Osteocyte (in vitro differentiated cells): Measurements from ENCODE around the gene PRMT1. TPM values are rescaled to one million over a fixed set of nuclear protein-coding genes. Genes with fewer than 3 reads are reported as not detected.

ENCODE experiments used
- DNase-seq: peaks from one replicate; pipeline ENCODE4 v3.0.0; 2021; ENCODE audit warnings: mixed read lengths; ENCODE audit not compliant: unreplicated experiment; ENCODE audit errors: extremely low spot score
- H3K27ac Mint-ChIP-seq: one replicate; pipeline ENCODE4 v1.8.0; 2021; ENCODE audit warnings: mild to moderate bottlenecking, mixed read lengths; ENCODE audit not compliant: unreplicated experiment
- H3K27me3 Mint-ChIP-seq: one replicate; pipeline ENCODE4 v1.8.0; 2021; ENCODE audit warnings: mixed read lengths; ENCODE audit not compliant: unreplicated experiment
- H3K36me3 Mint-ChIP-seq: one replicate; pipeline ENCODE4 v1.8.0; 2021; ENCODE audit warnings: mixed read lengths; ENCODE audit not compliant: unreplicated experiment
- H3K4me1 Mint-ChIP-seq: one replicate; pipeline ENCODE4 v1.8.0; 2021; ENCODE audit warnings: mixed read lengths; ENCODE audit not compliant: unreplicated experiment
- H3K4me3 Mint-ChIP-seq: one replicate; pipeline ENCODE4 v1.8.0; 2021; ENCODE audit warnings: mild to moderate bottlenecking, moderate library complexity, mixed read lengths; ENCODE audit not compliant: unreplicated experiment
- H3K9me3 Mint-ChIP-seq: one replicate; pipeline ENCODE4 v1.8.0; 2021; ENCODE audit warnings: mixed read lengths; ENCODE audit not compliant: unreplicated experiment
- total RNA-seq: library from RNA; stranded (reverse); gene quantifications from 2 replicates; pipeline ENCODE4 v1.2.1, GENCODE V29; 2021
- TF ChIP-seq, protein P1 (sequence below): fragments of 200-600 bp; sonication (generic); IDR thresholded peaks from 2 replicates; pipeline ENCODE4 v1.5.0; 2021; ENCODE audit warnings: antibody characterized with exemption, mild to moderate bottlenecking, moderate library complexity

Gene PRMT1
- total RNA-seq, 1 donor from 2014 or later = 126 TPM

GRCh38 chr19:49665351-49666119 is 11.5 kb upstream of the PRMT1 start, which contains the start of the genes BCL2L12 and IRF3:
BCL2L12 (plus strand) TSS chr19:49665933; CDS start chr19:49666693, 760 bp downstream.
IRF3 (minus strand) TSS chr19:49665857; CDS start chr19:49664838, 1,019 bp downstream.
- Mint-ChIP-seq H3K36me3 (no peaks in the 10 kb centered on the region), H3K27ac (peak within 1 kb of the TSS; percentile 94), H3K27me3 (no peaks in the 10 kb centered on the region), H3K9me3 (no peaks in the 10 kb centered on the region), H3K4me3 (peak within 1 kb of the TSS; percentile 92), H3K4me1 (peaks cover 27% of the 10 kb centered on the region)
- peak; percentile 99 for DNase-seq
- TF ChIP-seq, protein P1, sequence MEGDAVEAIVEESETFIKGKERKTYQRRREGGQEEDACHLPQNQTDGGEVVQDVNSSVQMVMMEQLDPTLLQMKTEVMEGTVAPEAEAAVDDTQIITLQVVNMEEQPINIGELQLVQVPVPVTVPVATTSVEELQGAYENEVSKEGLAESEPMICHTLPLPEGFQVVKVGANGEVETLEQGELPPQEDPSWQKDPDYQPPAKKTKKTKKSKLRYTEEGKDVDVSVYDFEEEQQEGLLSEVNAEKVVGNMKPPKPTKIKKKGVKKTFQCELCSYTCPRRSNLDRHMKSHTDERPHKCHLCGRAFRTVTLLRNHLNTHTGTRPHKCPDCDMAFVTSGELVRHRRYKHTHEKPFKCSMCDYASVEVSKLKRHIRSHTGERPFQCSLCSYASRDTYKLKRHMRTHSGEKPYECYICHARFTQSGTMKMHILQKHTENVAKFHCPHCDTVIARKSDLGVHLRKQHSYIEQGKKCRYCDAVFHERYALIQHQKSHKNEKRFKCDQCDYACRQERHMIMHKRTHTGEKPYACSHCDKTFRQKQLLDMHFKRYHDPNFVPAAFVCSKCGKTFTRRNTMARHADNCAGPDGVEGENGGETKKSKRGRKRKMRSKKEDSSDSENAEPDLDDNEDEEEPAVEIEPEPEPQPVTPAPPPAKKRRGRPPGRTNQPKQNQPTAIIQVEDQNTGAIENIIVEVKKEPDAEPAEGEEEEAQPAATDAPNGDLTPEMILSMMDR = no peak

- no peak for DNase-seq
- Mint-ChIP-seq H3K4me1 (peaks cover 27% of the 10 kb centered on the region), H3K36me3 (no peaks in the 10 kb centered on the region), H3K9me3 (no peaks in the 10 kb centered on the region), H3K27ac (peak overlapping the region; percentile 94), H3K4me3 (peak overlapping the region; percentile 92), H3K27me3 (no peaks in the 10 kb centered on the region)
- TF ChIP-seq, protein P1 = no peak
Observed at GRCh38 chr19:49666120-49666444, 11.0 kb upstream of the PRMT1 start.

DNA sequence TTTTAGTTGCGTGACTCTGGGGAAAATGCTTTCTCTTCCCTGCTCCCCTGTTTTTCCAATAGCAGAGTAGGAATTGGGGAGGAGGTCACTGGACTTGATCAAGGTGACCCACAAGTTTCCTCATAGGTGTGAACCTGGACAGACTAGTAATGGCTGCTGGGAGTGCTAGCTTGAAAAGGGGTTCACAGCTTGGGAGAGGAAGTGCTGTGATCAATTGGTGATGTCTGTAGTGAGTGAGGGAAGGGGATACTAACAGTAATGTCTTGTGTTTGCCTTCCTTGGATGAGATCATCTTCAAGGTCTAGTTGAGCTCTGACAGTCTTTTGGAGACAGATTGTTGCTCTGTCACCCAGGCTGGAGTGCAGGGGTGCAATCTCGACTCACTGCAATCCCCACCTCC is 9.6 kb upstream of the PRMT1 start:
- no peaks in the 10 kb centered on the region for H3K9me3 Mint-ChIP-seq
- H3K4me1 Mint-ChIP-seq = peaks cover 34% of the 10 kb centered on the region
- peak overlapping the region; percentile 92 for H3K4me3 Mint-ChIP-seq
- peaks cover 2% of the 10 kb centered on the region for H3K36me3 Mint-ChIP-seq
- TF ChIP-seq, protein P1 = no peak
- H3K27ac Mint-ChIP-seq = peak overlapping the region; percentile 33
- H3K27me3 Mint-ChIP-seq = no peaks in the 10 kb centered on the region
- no peak for DNase-seq

DNA sequence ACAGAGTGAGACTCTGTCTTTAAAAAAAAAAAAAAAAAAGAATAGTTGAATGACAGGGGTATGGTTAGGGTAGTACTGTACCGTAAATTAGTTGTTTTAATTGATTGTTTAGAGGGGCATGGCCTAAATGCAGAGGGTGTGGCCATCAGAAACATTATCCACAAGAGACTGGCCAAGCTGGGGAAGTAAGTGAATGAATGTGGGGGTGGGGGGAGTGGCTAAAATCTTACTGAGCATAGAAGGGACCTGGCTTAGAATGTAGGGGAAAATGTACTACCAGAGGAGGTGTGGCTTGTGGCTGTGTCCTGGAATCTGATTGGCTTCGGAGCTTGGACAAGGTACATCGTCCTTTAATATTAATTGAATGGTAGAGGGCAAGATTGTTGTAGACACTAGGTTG is 7.6 kb upstream of the PRMT1 start:
- Mint-ChIP-seq H3K36me3 (peaks cover 2% of the 10 kb centered on the region), H3K4me1 (peaks cover 23% of the 10 kb centered on the region), H3K27me3 (no peaks in the 10 kb centered on the region), H3K4me3 (no peak overlapping the region), H3K9me3 (no peaks in the 10 kb centered on the region), H3K27ac (no peak overlapping the region)
- TF ChIP-seq, protein P1 = no peak
- DNase-seq = no peak

DNA sequence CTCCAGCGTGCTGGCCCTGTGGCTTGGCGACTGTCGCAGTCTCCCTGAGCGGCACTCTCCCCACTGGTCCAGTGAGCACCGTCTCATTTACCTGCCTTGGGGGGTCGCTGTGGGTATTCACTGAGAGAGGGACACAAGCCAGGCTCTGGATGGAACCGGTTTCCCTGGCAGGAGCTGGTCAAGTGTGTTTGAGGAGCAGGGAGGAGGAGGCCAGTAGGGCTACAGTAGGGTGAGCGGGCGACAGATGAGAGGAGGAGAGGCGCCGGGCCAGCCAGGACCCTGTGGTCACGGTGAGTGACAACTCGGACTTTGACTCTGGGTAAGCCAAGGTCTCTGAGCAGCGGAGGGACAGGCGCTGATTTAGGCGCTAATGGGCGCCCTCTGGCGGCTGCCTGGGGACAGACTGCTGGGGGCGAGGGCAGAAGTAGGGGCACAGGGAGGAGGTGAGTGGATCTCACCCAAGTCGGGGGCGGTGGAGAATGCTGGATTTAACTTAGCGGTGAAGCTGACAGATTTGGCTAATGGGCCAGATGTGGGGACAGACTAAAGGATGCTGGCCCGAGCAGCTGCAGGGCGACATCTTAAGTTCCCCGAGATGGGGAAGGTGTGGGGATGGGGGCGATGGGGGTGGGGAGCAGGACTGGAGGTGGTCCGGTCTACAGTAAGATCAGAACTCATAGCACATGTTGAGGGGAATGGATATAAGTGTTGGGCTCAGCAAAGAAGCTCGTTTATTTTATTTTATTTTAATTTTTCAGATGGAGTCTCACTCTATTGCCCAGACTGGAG is 4.7 kb upstream of the PRMT1 start:
- Mint-ChIP-seq H3K4me3 (peak overlapping the region; percentile 39), H3K27me3 (no peaks in the 10 kb centered on the region), H3K9me3 (no peaks in the 10 kb centered on the region), H3K36me3 (peaks cover 2% of the 10 kb centered on the region), H3K27ac (peak overlapping the region; percentile 94), H3K4me1 (peaks cover 14% of the 10 kb centered on the region)
- DNase-seq = peak; percentile 94
- TF ChIP-seq, protein P1 = peak; percentile 96
